Transverse colon (tissue), 4 donors: ENCODE measurements around the gene OSBPL3.

Experiments
- CTCF ChIP-seq, 5 experiments: fragments of 200-600 bp in 3 of 5; fragments of 450-650 bp in 2 of 5; sonication (generic) in 3 of 5; IDR thresholded peaks; 1 replicate in 2 of 5; 2 replicates in 3 of 5; pipeline ENCODE4 v1.5.1; 2016 to 2017; ENCODE audit warnings: antibody characterized with exemption in 5 of 5, inconsistent platforms in 3 of 5, mild to moderate bottlenecking in 2 of 5, moderate library complexity in 1 of 5
- EP300 ChIP-seq: sonication (generic); formaldehyde crosslinking; IDR thresholded peaks from one replicate; pipeline ENCODE4 v1.6.1; 2017; ENCODE audit warnings: antibody characterized with exemption, low read depth
- POLR2A ChIP-seq: fragments of 450-650 bp; IDR thresholded peaks from one replicate; pipeline ENCODE4 v1.6.1; 2016; ENCODE audit warnings: antibody characterized with exemption, mild to moderate bottlenecking, moderate library complexity
- POLR2AphosphoS5 ChIP-seq, 3 donors: sonication (generic); formaldehyde crosslinking; IDR thresholded peaks; one replicate each; pipeline ENCODE4 v1.6.1; 2016; ENCODE audit warnings: antibody characterized with exemption in 3 of 3

- TF ChIP-seq CTCF (IDR thresholded peaks at IDR 0.05) (no peak), POLR2A (no peak), POLR2AphosphoS5 (IDR thresholded peaks at IDR 0.05) (no peak), EP300 (no peak)
Measured at GRCh38 chr7:24835643-24836042, 144.3 kb downstream of the OSBPL3 start.
